AG08395 (cell line): ENCODE results near the gene DDAH1.

Experiments used
- DNase-seq: peaks from one replicate; pipeline ENCODE4 v3.0.0; 2012; ENCODE audit warnings: mixed read lengths, low spot score

The DDAH1 gene

DNA sequence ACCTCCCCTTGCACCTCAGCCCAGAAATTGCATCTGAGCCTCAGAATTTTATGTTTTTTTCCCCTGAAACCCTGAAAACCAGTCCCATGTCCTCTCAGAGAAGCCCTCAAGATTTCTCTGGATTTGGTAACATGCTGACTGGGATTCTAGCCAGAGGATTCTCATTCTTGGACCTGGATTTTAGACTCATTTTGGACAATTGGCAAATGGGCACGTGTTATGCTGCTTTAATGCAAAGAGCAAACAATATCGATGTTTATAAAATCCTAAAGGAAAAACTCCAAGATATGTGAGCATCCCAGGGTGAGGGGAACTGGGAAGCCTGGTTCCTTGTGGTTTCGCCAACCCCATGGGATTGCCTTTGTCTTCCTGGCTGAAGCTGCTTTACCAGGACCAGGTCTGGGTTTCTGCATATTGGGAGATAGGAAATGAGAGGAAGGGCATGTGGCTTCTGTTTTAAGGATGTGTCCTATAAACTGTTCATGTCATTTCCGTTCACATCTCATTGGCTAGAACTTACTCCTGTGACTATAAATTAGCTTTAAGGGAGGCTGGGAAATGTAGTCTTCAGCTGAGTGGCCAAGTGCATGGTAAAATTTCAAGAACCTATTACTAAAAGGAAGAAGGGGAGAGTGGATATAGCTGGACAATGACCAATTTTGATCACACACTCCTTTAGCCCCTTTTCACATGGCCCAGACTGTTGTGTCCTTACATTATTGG, 161.4 kb downstream of the DDAH1 start:
- DNase-seq, result no peak

- DNase-seq, result no peak
Measured at GRCh38 chr1:85300140-85300539, 164.8 kb downstream of the DDAH1 start.

DNA sequence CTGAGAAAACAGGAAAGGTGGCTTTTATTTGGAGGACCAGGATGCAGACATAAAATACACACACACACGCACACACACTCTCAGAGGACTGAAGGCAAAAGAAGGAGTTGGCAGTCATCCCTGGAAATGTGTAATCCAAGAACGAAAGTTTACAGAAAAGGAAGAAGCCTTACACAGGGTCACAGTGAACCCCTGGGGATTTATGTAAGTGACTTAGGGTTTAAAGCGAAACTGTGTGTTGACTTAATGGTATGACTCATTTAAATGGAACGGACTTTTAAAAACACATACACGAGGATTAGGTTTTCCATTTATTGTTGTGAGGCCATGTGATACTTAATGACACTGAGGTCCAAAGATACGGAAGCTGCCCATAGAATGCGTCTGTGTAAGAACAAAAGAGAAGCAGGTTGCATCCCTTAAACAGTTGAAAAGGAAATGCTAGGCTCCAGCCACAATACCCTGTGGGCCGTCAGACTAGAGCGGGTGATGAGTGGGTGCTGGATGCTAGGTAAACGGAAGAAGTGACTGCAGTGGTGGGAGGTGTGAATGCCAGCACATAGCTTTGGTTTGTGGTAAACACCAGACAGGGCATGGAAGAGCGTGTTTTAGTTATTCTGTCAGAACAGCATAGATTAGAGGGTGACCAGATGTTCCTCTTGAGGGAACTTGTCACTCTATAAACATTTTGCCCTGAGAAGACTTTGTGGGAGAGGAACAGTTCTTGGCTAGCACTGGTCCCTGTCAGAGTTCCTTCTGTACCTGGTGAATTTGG, 166.9 kb downstream of the DDAH1 start:
- peak; percentile 90 for DNase-seq

- DNase-seq, result no peak
Measured at GRCh38 chr1:85297538-85297854, 167.5 kb downstream of the DDAH1 start.

- DNase-seq, result peak; percentile 40
Measured at GRCh38 chr1:85296980-85297379, 168.0 kb downstream of the DDAH1 start.

DNA sequence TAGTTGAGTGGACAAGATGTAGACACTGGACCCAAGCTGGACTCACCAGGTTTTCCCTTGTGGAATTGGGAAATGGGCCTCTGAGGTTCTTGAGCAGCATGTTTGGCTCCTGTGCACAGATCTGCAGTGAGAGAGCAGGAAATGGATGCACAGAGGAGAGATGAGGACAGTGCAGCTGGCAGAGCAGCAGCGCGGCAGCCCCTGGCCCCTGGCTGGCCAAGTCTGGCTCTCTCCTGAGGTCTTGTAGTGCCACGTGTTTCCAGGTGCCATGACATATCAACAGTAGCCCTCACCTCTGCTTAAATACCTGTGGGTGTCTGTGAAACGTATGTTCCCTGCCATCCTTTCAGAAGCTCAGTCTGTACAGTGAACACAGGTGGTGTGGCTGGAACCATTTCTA, 169.3 kb downstream of the DDAH1 start:
- no peak for DNase-seq

- DNase-seq, result no peak
Measured at GRCh38 chr1:85295006-85295431, 169.9 kb downstream of the DDAH1 start.

DNA sequence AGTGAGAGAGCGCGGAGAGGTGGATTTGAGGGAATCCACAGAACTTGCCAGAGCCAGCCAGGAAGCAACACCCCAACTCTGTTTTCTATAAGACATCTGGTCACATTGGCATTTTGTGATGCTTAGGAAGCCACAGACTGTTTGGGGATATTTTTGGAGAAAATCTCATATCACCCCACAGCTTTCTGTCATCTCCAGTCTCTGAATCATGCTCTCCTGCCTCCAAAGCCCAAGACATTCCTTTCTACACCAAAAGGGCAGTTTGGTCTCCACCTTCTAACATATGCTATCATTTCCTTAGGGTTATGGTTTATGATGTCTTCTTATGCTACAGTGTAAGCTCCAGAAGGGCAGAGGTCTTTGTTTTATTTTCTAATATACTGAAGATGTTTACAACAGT, 174.1 kb downstream of the DDAH1 start:
- DNase-seq, result peak; percentile 52

GRCh38 chr1:85289848-85290335, 175.1 kb downstream of the DDAH1 start:
- no peak for DNase-seq

DNA sequence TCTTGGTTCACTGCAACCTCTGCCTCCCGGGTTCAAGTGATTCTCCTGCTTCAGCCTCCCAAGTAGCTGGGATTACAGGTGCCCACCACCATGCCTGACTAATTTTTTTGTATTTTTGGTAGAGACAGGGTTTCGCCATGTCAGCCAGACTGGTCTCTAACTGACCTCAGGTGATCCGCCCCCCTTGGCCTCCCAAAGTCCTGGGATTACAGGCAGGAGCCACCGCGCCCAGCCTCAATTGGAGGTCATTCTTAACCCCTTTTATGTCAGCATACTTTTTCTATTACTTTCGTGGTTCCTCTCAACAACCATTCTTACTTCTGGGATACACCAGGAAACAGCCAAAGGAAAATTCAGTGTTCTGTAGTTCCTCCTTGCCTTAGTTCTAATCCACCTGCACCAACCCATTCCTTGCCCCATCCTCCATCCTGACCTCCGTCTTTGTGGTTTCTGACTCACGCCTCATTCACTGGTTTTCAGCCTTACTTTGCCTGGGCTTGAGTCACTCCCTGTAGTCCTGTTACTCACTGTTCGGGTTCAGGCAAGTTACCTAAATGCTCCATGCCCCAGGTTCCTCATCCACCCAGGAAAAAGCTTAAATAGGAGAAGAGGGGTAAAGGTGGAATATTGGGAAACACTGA, 175.6 kb downstream of the DDAH1 start:
- DNase-seq, result peak; percentile 83

GRCh38 chr1:85284202-85284601, 180.8 kb downstream of the DDAH1 start:
- no peak for DNase-seq

DNA sequence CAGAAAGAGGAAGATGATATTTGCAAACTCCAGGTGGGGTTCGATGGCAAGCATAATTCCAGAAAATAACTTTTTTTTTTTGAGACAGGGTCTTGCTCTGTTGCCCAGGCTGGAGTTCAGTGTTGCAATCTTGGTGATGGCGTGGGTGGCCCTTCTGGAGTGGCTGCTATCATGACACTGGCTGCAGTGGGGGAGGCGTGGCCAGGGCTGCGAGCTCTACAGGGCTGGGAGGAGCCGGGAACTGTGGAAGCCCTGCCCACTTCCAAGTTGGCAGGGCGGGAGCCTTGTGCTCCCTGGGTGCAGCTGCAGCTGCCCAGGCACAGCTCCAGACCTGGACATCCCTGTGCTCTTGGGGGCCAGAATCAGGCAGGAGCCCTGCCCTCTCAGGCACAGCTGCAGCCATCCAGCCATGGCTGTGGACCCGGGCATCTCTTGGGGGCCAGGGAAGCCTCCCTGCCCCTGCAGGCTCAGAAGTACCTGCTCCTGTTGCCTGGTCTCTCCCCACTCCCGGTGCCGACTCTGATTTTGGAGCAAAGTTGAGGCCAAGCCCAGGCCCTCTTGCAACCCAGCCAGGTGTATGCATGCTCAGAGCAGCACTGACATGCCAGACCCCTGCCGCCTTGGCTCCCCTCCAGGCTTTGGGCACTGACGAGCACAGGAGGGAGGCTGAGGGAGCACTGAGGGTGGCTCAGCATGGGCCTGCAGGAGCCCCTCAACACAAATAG, 181.3 kb downstream of the DDAH1 start:
- no peak for DNase-seq

- no peak for DNase-seq
Measured at GRCh38 chr1:85282424-85282823, 182.5 kb downstream of the DDAH1 start.

- DNase-seq, result peak; percentile 8
Measured at GRCh38 chr1:85280636-85281035, 184.3 kb downstream of the DDAH1 start.

DNA sequence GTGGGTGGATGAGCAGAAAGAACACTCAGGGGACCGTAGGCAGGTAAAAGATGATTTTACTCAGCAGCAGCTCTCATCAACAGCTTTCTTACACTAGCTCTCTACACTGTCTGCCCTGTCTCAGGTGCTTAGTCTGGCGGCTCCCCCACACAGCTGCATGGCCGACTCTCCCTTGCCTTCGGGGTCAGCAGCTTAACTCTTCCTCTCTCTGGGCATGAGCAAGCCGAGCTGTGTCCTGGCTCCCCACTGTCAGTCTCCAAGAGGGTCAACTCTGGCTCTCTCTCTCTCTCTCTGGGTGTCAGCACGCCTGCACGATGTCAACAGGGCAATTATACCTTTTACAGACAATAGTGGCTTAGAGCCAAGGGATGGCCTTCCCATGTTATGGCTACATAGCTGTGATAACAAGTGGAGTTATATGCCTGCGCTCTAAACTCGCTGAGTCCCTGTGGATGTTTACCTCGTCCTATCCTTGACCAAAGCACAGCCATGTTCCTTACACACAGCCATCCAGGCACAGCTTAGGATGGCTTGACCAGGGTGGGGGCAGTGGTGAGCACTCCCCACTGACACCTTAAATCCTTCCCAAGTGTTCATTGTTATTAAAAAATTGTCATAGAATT, 185.4 kb downstream of the DDAH1 start:
- no peak for DNase-seq

DNA sequence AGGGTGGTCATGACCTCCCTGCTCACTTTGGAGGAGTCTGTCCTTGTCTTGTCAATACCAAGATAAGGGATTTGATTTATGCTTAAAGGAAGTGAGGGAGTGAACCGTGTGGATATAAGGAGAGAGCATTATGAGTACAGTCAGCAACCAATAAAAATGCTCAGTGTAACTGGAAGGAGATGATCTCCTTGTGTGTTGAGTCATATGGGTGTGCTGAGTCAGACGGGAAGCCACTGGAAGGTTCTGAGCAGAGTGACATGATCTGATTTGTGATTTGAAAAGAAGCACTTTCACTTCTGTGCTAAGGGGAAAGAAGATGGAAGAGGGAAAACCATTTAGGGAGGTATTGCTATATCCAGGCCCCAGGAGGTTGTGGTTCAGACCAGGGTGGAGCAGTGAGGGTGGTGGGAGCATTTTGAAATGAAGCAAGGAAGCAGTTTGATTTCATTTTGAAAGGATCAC, 186.1 kb downstream of the DDAH1 start:
- peak; percentile 89 for DNase-seq

GRCh38 chr1:85277802-85278201, 187.2 kb downstream of the DDAH1 start:
- DNase-seq, result no peak

DNA sequence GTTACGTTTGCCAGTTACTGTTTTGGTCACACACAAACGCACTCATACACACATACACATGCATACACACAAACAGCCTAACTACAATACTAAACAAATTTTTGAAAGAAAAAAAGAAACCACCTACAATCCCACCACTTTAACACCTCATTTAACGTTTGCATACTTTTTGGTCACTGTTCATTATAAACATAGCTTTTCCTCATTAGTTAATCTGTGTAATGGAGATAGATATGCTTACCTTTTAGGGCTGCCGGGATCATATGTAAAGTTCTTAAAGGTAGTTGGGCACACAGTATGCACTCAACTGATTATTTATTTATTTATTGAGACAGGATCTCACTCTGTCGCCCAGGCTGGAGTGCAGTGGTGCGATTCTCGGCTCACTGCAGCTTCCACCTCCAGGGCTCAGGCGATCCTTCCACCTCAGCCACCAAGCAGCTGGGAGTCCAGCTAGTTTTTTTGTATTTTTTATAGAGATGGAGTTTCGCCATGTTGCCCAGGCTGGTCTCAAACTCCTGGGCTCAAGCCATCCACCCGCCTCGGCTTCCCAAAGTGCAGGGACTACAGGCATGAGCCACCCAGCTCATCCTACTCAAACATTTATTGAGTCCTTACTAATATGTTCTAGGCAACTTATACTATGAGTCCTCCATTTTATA, 187.8 kb downstream of the DDAH1 start:
- DNase-seq, result no peak

DNA sequence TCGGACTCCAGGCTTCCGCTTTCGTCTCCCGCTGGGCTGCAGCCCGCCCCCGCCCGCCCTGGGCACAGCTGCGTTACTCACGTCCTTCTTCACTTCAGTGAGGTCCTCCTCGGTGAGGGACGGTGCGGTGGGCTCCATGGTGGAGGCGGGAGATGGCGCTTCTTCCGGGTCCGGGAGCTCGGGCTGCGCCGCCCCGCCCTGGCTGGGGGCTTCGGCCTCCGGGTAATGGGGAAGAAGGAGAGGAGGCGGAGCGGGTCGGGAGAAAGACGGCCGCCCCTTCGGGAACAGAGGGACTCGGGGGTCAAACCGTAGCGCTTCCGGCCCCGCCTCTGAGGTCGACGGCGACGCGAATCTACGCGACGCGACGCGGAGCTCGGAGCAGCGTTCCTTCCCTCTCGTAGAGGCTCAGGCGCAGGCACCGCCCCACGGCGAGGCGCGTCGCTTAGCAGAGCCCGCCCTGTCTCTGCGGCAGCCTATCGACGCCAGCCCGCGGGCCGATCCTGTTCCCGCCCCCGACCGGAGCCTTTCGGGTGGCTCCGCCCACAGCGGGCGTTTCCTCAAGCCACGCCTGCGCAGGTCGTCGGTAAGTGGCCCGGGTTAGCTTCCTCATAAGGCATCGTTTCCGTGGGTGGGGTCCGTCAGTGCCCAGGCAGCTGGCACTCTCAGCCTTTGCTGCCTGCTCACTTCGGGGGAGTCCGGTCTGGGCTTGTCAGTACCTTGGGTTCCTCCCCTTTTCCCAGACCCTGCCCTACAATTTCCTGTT, 188.6 kb downstream of the DDAH1 start, which contains the start of gene BCL10:
Gene BCL10, minus strand, starts transcription at position 418 of the 763 bp plus-strand sequence. Its CDS starts 280 bp downstream, at position 138.
- DNase-seq, result peak; percentile 97

DNA sequence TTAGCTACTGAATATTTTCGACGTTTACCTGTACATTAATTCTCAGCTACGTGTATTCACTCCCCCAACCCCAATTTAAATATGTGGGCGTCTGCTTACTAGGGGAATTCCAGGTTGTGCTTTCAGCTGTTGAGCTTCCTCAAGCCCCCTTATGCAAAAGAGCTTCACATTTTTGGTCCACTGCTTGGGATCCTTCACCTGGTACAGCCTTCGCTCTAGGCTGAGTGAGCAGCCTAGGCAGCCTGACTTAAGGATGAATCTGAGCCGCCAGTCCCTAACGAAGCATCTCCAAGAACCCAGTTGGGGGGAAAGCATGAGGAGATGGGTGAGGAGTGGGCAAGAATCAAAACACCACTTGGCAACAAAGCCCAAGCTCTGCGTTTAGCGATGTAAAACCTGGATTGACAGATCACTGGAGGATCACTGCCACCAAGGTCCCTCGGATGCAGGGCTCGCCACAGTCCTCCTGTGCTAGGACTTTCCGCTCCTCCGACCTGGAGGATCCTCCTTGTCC, 189.2 kb downstream of the DDAH1 start:
- DNase-seq, result no peak
